ENCODE results near the gene RPS6KA5. TPM values are rescaled to one million over a fixed set of nuclear protein-coding genes. Genes with fewer than 3 reads are reported as not detected.

The RPS6KA5 gene
- total RNA-seq, 1 experiment from 2014 or later: 2.9 TPM

DNA sequence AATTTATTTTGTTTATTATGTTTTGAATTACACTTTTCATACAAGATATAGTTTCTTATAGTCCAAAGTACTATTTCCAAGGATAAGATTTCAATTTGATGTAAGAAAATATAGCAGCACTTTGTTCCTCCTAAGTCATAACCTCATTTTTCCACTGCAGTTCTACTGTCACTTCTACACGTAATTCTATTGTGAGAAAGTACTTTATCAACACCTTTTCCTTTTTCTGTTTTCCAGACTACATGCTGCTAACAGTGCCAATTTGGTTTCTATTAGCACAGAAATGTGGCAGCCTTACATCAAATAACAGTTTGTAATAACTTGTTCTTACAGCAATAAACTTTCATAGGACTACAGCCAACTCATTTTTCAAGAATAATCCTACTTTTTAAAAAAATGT is 45.0 kb downstream of the RPS6KA5 start:
- no peaks in the 10 kb centered on the region for H3K9me3 ChIP-seq
- H3K4me3 ChIP-seq: no peak overlapping the region
- no peaks in the 10 kb centered on the region for H3K27me3 ChIP-seq
- H3K36me3 ChIP-seq: no peaks in the 10 kb centered on the region
- no peak for DNase-seq

- no peak overlapping the region for H3K4me3 ChIP-seq
- DNase-seq: no peak
Observed at GRCh38 chr14:91012045-91012444, 48.4 kb downstream of the RPS6KA5 start.

DNA sequence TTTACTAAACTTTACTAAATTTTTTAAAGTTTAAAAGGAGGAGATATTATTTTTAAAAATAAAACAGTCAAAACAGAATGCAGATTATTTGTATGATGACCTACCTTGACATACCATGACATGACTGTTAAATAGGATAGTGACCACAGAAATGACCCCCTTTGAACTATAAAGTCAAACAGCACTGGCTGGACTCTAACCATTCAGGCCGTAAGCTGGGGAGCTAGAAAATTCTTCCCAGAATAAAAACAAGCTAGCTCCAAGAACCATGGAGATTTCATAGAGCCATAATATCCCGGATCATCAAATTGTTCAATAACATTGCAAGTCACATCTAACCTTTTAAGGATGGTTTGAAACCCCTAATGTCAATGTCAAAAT is 50.3 kb downstream of the RPS6KA5 start:
- Histone ChIP-seq H3K4me3 (no peak overlapping the region), H3K9me3 (no peaks in the 10 kb centered on the region), H3K27me3 (no peaks in the 10 kb centered on the region), H3K36me3 (no peaks in the 10 kb centered on the region)
- no peak for DNase-seq

More at GRCh38 chr14:91012045-91012444, 48.4 kb downstream of the RPS6KA5 start:
- H3K36me3 ChIP-seq: no peaks in the 10 kb centered on the region
- no peaks in the 10 kb centered on the region for H3K9me3 ChIP-seq
- no peaks in the 10 kb centered on the region for H3K27me3 ChIP-seq

- no peaks in the 10 kb centered on the region for H3K9me3 ChIP-seq
- no peaks in the 10 kb centered on the region for H3K36me3 ChIP-seq
- H3K27me3 ChIP-seq: no peaks in the 10 kb centered on the region
- H3K4me3 ChIP-seq: no peak overlapping the region
- no peak for DNase-seq
Observed at GRCh38 chr14:91009501-91010152, 50.8 kb downstream of the RPS6KA5 start.

DNA sequence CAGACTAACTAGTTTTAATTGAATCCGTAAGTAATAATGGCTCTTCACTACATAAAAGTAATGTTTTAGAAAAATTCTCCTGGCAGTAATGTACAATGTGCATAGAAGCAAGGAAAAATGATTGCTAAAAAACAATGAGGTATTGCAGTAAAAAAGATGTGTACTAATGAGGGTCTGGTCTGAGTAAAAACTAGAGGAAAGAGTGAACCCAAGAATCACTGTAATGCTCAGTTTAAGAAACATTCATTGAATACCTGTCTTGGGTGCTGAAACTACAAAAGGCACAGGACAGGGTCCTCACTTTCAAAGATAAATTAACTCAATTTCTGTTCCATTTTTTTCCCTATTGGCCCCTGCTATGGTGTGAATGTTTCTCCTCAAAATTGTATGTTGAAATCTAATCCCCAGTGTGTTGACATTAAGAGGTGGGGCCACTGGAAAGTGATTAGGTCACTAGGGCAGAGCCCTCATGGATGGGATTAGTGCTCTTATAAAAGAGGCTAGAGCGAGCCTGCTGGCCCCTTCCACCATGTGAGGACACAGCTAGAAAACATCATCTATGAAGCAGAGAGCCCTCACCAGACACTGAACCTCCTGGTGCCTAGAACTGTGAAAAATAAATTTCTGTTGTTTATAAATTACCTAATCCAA is 51.6 kb downstream of the RPS6KA5 start:
- Histone ChIP-seq H3K27me3 (no peaks in the 10 kb centered on the region), H3K9me3 (no peaks in the 10 kb centered on the region), H3K4me3 (no peak overlapping the region), H3K36me3 (no peaks in the 10 kb centered on the region)
- DNase-seq: no peak

GRCh38 chr14:91005716-91006115 is 54.7 kb downstream of the RPS6KA5 start:
- DNase-seq: no peak
- Histone ChIP-seq H3K27me3 (no peaks in the 10 kb centered on the region), H3K4me3 (no peak overlapping the region), H3K36me3 (no peaks in the 10 kb centered on the region), H3K9me3 (no peaks in the 10 kb centered on the region)

- no peak for DNase-seq
- Histone ChIP-seq H3K4me3 (no peak overlapping the region), H3K36me3 (no peaks in the 10 kb centered on the region), H3K27me3 (no peaks in the 10 kb centered on the region), H3K9me3 (no peaks in the 10 kb centered on the region)
Observed at GRCh38 chr14:91004987-91005386, 55.5 kb downstream of the RPS6KA5 start.

DNA sequence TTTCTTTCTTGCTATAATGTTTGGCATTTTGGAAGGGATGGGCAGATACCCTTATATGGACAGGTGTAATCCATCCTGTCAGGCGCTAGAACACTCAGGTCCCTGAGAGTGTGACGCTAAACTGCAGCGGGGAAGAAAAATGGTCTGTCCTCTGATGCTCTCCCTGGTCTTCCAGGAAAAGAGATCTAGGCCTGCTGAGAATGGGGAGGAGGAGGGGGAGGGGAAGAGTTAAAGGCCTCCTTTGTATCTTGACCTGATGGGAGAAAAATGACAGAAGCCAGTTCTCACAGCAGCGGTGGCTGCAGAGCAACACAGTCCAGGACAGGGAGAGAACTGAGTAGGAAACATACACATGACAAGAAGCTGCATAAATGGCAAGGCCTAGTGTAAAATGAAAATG is 61.1 kb downstream of the RPS6KA5 start:
- no peaks in the 10 kb centered on the region for H3K27me3 ChIP-seq
- H3K36me3 ChIP-seq: no peaks in the 10 kb centered on the region
- no peaks in the 10 kb centered on the region for H3K9me3 ChIP-seq
- no peak for DNase-seq
- H3K4me3 ChIP-seq: no peak overlapping the region

- H3K9me3 ChIP-seq: no peaks in the 10 kb centered on the region
- no peaks in the 10 kb centered on the region for H3K27me3 ChIP-seq
- H3K4me3 ChIP-seq: no peak overlapping the region
- no peaks in the 10 kb centered on the region for H3K36me3 ChIP-seq
- DNase-seq: no peak
Observed at GRCh38 chr14:90996967-90997366, 63.5 kb downstream of the RPS6KA5 start.

GRCh38 chr14:90995785-90996184 is 64.7 kb downstream of the RPS6KA5 start:
- Histone ChIP-seq H3K36me3 (no peaks in the 10 kb centered on the region), H3K27me3 (no peaks in the 10 kb centered on the region), H3K9me3 (no peaks in the 10 kb centered on the region), H3K4me3 (no peak overlapping the region)
- DNase-seq: peak; percentile 22

GRCh38 chr14:90993792-90994191 is 66.6 kb downstream of the RPS6KA5 start:
- Histone ChIP-seq H3K4me3 (no peak overlapping the region), H3K27me3 (no peaks in the 10 kb centered on the region), H3K9me3 (no peaks in the 10 kb centered on the region), H3K36me3 (no peaks in the 10 kb centered on the region)
- DNase-seq: no peak

GRCh38 chr14:90991690-90992443 is 68.6 kb downstream of the RPS6KA5 start:
- no peaks in the 10 kb centered on the region for H3K36me3 ChIP-seq
- no peaks in the 10 kb centered on the region for H3K27me3 ChIP-seq
- DNase-seq: no peak
- H3K4me3 ChIP-seq: no peak overlapping the region
- no peaks in the 10 kb centered on the region for H3K9me3 ChIP-seq

- no peaks in the 10 kb centered on the region for H3K9me3 ChIP-seq
- DNase-seq: no peak
- H3K4me3 ChIP-seq: no peak overlapping the region
- no peaks in the 10 kb centered on the region for H3K27me3 ChIP-seq
- H3K36me3 ChIP-seq: no peaks in the 10 kb centered on the region
Observed at GRCh38 chr14:90990141-90990540, 70.3 kb downstream of the RPS6KA5 start.

DNA sequence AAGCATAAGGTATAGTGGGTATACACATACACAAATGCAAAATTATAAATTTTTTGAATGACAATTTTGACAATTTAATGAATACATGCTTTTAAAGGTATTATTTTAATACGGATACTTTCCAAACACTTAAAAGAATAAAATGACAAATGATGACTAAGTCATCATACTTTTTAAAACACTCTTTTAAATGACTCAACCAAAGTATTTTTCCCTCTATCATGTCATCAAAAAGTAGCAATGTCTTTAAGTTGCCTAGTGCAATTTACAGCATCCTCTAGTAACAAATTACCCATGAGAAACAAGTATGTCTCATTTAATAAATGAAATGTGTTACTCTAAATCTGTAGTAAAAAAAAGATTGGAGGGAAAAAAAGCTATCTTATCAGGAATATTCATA is 73.3 kb downstream of the RPS6KA5 start:
- Histone ChIP-seq H3K27me3 (no peaks in the 10 kb centered on the region), H3K4me3 (no peak overlapping the region), H3K36me3 (no peaks in the 10 kb centered on the region), H3K9me3 (no peaks in the 10 kb centered on the region)
- no peak for DNase-seq

GRCh38 chr14:90986510-90986909 is 73.9 kb downstream of the RPS6KA5 start:
- Histone ChIP-seq H3K9me3 (no peaks in the 10 kb centered on the region), H3K4me3 (no peak overlapping the region), H3K36me3 (no peaks in the 10 kb centered on the region), H3K27me3 (no peaks in the 10 kb centered on the region)
- DNase-seq: no peak

DNA sequence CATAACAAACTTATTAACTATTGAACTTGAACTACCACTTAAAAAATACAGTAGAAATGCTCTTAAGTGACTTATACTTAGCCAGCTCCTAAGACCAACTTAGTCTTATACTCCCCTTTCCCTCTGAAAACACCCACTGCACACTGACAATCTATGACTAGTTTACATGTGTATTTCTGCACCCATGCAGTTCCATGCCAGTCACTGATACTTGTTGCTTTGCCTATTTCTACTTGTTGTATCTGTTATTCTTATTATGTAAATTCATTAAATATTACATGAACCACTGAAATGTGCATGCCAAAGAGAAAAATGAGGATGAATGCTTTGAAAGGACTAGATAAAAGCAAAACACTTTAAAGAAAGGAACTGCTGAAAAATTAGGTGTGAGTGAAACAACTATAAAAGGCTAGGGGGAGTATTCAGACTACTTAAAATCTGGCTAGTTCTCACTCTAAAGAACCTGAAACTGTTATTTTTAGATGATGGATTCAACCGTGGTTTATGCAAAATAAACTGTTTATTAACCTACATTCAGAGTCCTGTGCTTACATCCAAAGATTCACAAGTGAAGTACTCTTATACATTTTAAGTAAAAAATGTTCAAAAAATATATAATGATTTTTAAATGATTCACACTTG is 74.7 kb downstream of the RPS6KA5 start:
- no peaks in the 10 kb centered on the region for H3K27me3 ChIP-seq
- H3K9me3 ChIP-seq: no peaks in the 10 kb centered on the region
- DNase-seq: no peak
- no peaks in the 10 kb centered on the region for H3K36me3 ChIP-seq
- no peak overlapping the region for H3K4me3 ChIP-seq

DNA sequence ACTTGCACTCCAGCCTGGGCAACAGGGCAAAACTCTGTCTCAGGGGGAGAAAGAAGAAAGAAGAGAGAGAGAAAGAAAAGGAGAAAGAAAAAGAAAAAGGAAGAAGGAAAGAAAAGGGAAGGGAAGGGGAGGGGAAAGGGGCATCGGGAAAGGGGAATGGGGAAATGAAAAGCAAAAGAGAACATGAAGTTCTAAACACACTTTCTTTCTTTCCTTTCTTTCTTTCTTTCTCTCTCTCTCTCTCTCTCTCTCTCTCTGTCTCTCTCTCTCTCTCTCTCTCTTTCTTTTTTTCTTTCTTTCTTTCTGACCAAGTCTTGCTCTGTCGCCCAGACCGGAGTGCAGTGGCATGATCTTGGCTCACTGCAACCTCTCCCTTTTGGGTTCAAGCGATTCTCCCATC is 76.9 kb downstream of the RPS6KA5 start:
- Histone ChIP-seq H3K36me3 (no peaks in the 10 kb centered on the region), H3K9me3 (no peaks in the 10 kb centered on the region), H3K27me3 (no peaks in the 10 kb centered on the region), H3K4me3 (no peak overlapping the region)
- no peak for DNase-seq
